ENCODE measurements around the gene PPP2R2C.

PPP2R2C gene

GRCh38 chr4:6278801-6279197, 193.6 kb downstream of the PPP2R2C start:
- DNase-seq, result no peak

- no peak for DNase-seq
These were observed 194.2 kb downstream of the PPP2R2C start for GRCh38 chr4:6277935-6278800.

GRCh38 chr4:6277139-6277802, 195.1 kb downstream of the PPP2R2C start:
- no peak for DNase-seq

- no peak for DNase-seq
These were observed 196.3 kb downstream of the PPP2R2C start for GRCh38 chr4:6275898-6276806.

GRCh38 chr4:6275351-6275750, 197.1 kb downstream of the PPP2R2C start:
- DNase-seq, result no peak

GRCh38 chr4:6273661-6273990, 198.8 kb downstream of the PPP2R2C start:
- no peak for DNase-seq

GRCh38 chr4:6272863-6273660, 199.4 kb downstream of the PPP2R2C start:
- peak; percentile 58 for DNase-seq

- no peak for DNase-seq
These were observed 200.5 kb downstream of the PPP2R2C start for GRCh38 chr4:6271701-6272465.

GRCh38 chr4:6271206-6271605, 201.2 kb downstream of the PPP2R2C start:
- no peak for DNase-seq

- DNase-seq, result no peak
These were observed 201.7 kb downstream of the PPP2R2C start for GRCh38 chr4:6270636-6271121.
